H1 (cell line): Measurements from ENCODE around the gene SMYD3. TPM values are rescaled to one million over a fixed set of nuclear protein-coding genes. Genes with fewer than 3 reads are reported as not detected.

Source experiments
- KDM4A ChIP-seq: IDR thresholded peaks from one replicate; pipeline ENCODE4 v1.7.1; 2012; ENCODE audit warnings: low read depth, mild to moderate bottlenecking, moderate library complexity, low read length, inconsistent platforms; ENCODE audit not compliant: severe bottlenecking
- MAFK ChIP-seq: IDR thresholded peaks from 2 replicates; pipeline ENCODE4 v1.6.1; 2012; ENCODE audit warnings: low read depth, mild to moderate bottlenecking, improper control_type of control experiment, low read length
- POU5F1 ChIP-seq: IDR thresholded peaks from 2 replicates; pipeline ENCODE4 v1.6.1; 2011; ENCODE audit warnings: low read depth, mild to moderate bottlenecking, low read length, moderate library complexity
- RBBP5 ChIP-seq: IDR thresholded peaks from 2 replicates; pipeline ENCODE4 v1.7.1; 2012; ENCODE audit warnings: low read depth, mild to moderate bottlenecking, inconsistent platforms, low read length, moderate library complexity, borderline replicate concordance
- RNF2 ChIP-seq: fragments of 200-900, 300-1000 bp; sonication (generic); IDR thresholded peaks from 2 replicates; pipeline ENCODE4 v1.7.1; 2016; ENCODE audit warnings: borderline replicate concordance, low read depth, mild to moderate bottlenecking, antibody characterized with exemption, low read length; ENCODE audit not compliant: poor library complexity, severe bottlenecking; ENCODE audit errors: missing control alignments
- SIRT6 ChIP-seq: IDR thresholded peaks from one replicate; pipeline ENCODE4 v1.7.1; 2012; ENCODE audit warnings: low read length, inconsistent platforms
- TAF1 ChIP-seq: IDR thresholded peaks from 2 replicates; pipeline ENCODE4 v1.6.1; 2011; ENCODE audit warnings: mild to moderate bottlenecking, low read depth, low read length
- polyA plus RNA-seq, 7 experiments: library from polyadenylated mRNA; depleted of rRNA in 3 of 7; stranded (reverse) in 5 of 7; unstranded in 2 of 7; fragments of >200 nt in 5 of 7; fragments of 200-250 nt in 2 of 7; gene quantifications; 1 replicate in 5 of 7; 2 replicates in 1 of 7; 4 replicates in 1 of 7; pipeline versions ENCODE4 v1.2.1 to v1.2.3, GENCODE V29; 2011 to 2013; ENCODE audit warnings: missing spikeins in 2 of 7, mixed read lengths in 2 of 7
- total RNA-seq: library from RNA; stranded (reverse); fragmentation: NEBNext Ultra II Directional; extraction: Animal tissue kit (Norgen Biotek cat#: 25700); gene quantifications from 2 replicates; pipeline ENCODE4 v1.2.1, GENCODE V29; 2021
- TF ChIP-seq, protein P1 (sequence below), 3 experiments: IDR thresholded peaks; 1 replicate in 2 of 3; 2 replicates in 1 of 3; pipeline versions ENCODE4 v1.5.1 to v1.6.1; 2011; ENCODE audit warnings: low read length in 3 of 3, mild to moderate bottlenecking in 3 of 3, inconsistent platforms in 2 of 3, low read depth in 1 of 3, moderate library complexity in 1 of 3; ENCODE audit not compliant: insufficient read depth in 1 of 3; ENCODE audit errors: control extremely low read depth in 1 of 3

The SMYD3 gene
- total and polyA plus RNA-seq, 2 of the 8 experiments (the other 6 are each of a cell fraction or from before 2014, with no cell fraction given) = 17.3 to 25.4 TPM

DNA sequence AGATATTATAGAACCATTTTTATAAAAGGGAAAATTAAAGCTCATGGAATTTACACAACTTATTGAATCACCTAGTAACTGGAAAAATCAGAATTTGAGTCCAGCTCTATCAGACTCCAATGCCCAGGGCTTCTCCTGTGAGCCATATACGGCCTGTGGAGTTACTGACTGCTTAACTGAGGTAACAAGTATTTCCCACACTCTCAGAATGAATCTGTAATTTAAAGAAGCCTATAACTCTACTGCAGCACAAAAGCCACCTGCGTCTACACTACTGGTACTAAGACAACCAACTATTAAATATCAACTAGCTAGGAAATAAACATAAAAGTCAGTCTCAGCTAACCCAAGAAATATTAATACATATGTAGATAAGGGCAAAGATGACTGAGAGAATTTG, 29.4 kb downstream of the SMYD3 start (continued):
- TF ChIP-seq POU5F1 = no peak
- TF ChIP-seq SIRT6 = no peak
- TF ChIP-seq, protein P1, sequence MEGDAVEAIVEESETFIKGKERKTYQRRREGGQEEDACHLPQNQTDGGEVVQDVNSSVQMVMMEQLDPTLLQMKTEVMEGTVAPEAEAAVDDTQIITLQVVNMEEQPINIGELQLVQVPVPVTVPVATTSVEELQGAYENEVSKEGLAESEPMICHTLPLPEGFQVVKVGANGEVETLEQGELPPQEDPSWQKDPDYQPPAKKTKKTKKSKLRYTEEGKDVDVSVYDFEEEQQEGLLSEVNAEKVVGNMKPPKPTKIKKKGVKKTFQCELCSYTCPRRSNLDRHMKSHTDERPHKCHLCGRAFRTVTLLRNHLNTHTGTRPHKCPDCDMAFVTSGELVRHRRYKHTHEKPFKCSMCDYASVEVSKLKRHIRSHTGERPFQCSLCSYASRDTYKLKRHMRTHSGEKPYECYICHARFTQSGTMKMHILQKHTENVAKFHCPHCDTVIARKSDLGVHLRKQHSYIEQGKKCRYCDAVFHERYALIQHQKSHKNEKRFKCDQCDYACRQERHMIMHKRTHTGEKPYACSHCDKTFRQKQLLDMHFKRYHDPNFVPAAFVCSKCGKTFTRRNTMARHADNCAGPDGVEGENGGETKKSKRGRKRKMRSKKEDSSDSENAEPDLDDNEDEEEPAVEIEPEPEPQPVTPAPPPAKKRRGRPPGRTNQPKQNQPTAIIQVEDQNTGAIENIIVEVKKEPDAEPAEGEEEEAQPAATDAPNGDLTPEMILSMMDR (IDR thresholded peaks at IDR 0.05; ENCODE audit: control extremely low read depth in 1 of 3, insufficient read depth in 1 of 3, low read depth in 1 of 3, low read length in 3 of 3) = no peak
- no peak for TF ChIP-seq TAF1
- TF ChIP-seq RNF2 = no peak
- no peak for TF ChIP-seq RBBP5
- TF ChIP-seq KDM4A = no peak
- TF ChIP-seq MAFK = no peak
